ENCODE data around the gene KRTAP10-6. TPM values are rescaled to one million over a fixed set of nuclear protein-coding genes. Genes with fewer than 3 reads are reported as not detected.
"Not testable (repeated sequence)": the region's sequence is repeated elsewhere in the genome, so short reads cannot be mapped to it uniquely, and the experiment has no call there.

KRTAP10-6 gene
- total RNA-seq, 1 experiment from 2014 or later: not detected

GRCh38 chr21:44625756-44626155 is 33.5 kb upstream of the KRTAP10-6 start:
- DNase-seq: no peak
- Histone ChIP-seq H3K27me3 (no peaks in the 10 kb centered on the region), H3K36me3 (no peaks in the 10 kb centered on the region), H3K4me3 (no peak overlapping the region), H3K9me3 (peaks cover 28% of the 10 kb centered on the region)

- Histone ChIP-seq H3K4me3 (no peak overlapping the region), H3K9me3 (peaks cover 45% of the 10 kb centered on the region)
- DNase-seq: no peak
Observed at GRCh38 chr21:44623575-44623974, 31.3 kb upstream of the KRTAP10-6 start.

GRCh38 chr21:44619886-44620285 is 27.6 kb upstream of the KRTAP10-6 start:
- DNase-seq: no peak
- Histone ChIP-seq H3K36me3 (no peaks in the 10 kb centered on the region), H3K27me3 (peaks cover 18% of the 10 kb centered on the region), H3K4me3 (no peak overlapping the region), H3K9me3 (peaks cover 42% of the 10 kb centered on the region)

More at GRCh38 chr21:44623575-44623974, 31.3 kb upstream of the KRTAP10-6 start:
- no peaks in the 10 kb centered on the region for H3K36me3 ChIP-seq
- H3K27me3 ChIP-seq: no peaks in the 10 kb centered on the region

DNA sequence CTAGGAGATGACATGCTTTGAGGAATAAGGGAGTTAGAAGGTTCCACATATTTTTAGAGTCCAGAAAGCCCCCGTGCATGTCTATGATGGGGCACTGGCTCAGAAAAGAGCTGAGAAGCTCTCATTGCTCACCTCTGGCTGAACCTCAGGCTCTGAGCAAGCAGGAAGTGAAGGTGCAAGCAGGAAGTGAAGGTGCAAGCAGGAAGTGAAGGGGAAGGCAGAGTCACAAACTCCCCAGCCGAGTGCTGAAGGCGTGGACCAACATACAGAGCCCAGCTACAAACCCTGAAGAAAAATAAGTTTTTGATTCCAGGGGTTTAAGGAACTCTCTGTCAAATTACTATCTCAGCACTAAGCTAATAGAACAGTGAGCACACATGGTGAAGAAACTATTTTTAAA is 26.6 kb upstream of the KRTAP10-6 start:
- DNase-seq: no peak
- Histone ChIP-seq H3K4me3 (no peak overlapping the region), H3K27me3 (peaks cover 23% of the 10 kb centered on the region), H3K9me3 (peaks cover 35% of the 10 kb centered on the region), H3K36me3 (no peaks in the 10 kb centered on the region)

DNA sequence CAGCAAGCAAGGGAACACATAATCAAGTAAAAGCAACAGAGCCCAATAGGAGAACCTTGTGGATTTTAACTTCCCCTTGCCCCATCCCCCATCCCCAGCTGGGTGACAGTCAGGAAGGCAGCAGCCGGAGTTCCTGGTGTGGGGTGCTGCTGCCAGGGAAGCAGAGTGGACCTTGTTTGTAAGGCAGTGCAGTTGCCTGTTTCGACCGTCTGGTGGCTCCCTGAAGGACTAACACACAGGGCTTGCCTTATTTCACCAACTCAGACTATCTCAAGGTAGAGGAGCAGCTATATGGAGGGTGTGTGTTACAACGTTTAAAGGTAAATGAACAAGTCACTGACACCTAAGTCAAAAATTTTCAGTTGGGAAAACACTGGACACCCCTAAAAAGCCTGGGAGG is 26.2 kb upstream of the KRTAP10-6 start:
- H3K4me3 ChIP-seq: no peak overlapping the region
- H3K36me3 ChIP-seq: no peaks in the 10 kb centered on the region
- peaks cover 23% of the 10 kb centered on the region for H3K27me3 ChIP-seq
- H3K9me3 ChIP-seq: peaks cover 31% of the 10 kb centered on the region
- DNase-seq: no peak

- peaks cover 20% of the 10 kb centered on the region for H3K9me3 ChIP-seq
- peaks cover 23% of the 10 kb centered on the region for H3K27me3 ChIP-seq
Observed at GRCh38 chr21:44617071-44617501, 24.8 kb upstream of the KRTAP10-6 start.

GRCh38 chr21:44616591-44616926 is 24.3 kb upstream of the KRTAP10-6 start:
- Histone ChIP-seq H3K27me3 (peaks cover 23% of the 10 kb centered on the region), H3K4me3 (no peak overlapping the region), H3K36me3 (no peaks in the 10 kb centered on the region), H3K9me3 (peaks cover 24% of the 10 kb centered on the region)
- DNase-seq: no peak

More at GRCh38 chr21:44617071-44617501, 24.8 kb upstream of the KRTAP10-6 start:
- H3K36me3 ChIP-seq: no peaks in the 10 kb centered on the region
- no peak for DNase-seq
- H3K4me3 ChIP-seq: no peak overlapping the region

DNA sequence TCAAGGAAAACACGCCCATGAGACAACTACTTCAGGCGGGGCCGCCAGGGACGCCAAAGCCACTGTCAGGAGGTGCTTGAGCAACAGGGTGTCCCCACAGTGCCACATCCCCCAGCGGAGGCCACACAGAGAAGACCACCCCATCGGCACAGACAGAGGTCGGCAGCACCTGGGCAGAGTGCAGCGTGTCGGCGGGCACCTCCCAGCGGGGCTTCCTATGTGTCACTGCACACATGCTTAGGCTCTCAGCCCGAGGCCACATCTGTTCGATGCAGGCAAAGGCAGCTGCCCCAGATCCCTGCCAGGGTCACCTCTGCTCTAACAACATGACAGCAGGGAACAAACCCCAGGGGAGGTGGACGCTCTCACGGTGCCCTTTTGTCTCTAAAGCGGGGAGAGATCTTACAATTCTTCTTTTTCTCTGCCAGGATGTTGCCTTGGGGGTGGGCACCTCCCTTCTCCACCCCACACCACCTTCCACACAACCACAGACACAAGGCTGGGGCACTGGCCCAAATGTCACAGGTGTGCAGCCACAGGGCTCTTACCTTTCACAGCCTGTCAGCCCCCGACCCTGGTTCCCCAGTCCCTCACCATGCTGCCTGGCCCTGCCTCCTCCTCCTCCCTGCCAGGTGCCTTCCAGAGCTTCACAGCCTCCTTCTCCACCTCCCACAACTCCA is 23.7 kb upstream of the KRTAP10-6 start:
- H3K9me3 ChIP-seq: peaks cover 29% of the 10 kb centered on the region
- peaks cover 23% of the 10 kb centered on the region for H3K27me3 ChIP-seq
- no peak for DNase-seq
- H3K4me3 ChIP-seq: no peak overlapping the region
- H3K36me3 ChIP-seq: no peaks in the 10 kb centered on the region

- peaks cover 28% of the 10 kb centered on the region for H3K9me3 ChIP-seq
- no peak overlapping the region for H3K4me3 ChIP-seq
- no peak for DNase-seq
- no peaks in the 10 kb centered on the region for H3K36me3 ChIP-seq
- H3K27me3 ChIP-seq: peaks cover 23% of the 10 kb centered on the region
Observed at GRCh38 chr21:44615466-44615865, 23.2 kb upstream of the KRTAP10-6 start.

- DNase-seq: no peak
- Histone ChIP-seq H3K9me3 (peaks cover 23% of the 10 kb centered on the region), H3K27me3 (peaks cover 23% of the 10 kb centered on the region), H3K36me3 (no peaks in the 10 kb centered on the region), H3K4me3 (no peak overlapping the region)
Observed at GRCh38 chr21:44614961-44615391, 22.7 kb upstream of the KRTAP10-6 start.

GRCh38 chr21:44614161-44614631 is 21.9 kb upstream of the KRTAP10-6 start:
- Histone ChIP-seq H3K4me3 (no peak overlapping the region), H3K36me3 (no peaks in the 10 kb centered on the region), H3K27me3 (peaks cover 23% of the 10 kb centered on the region), H3K9me3 (peaks cover 20% of the 10 kb centered on the region)
- DNase-seq: no peak

GRCh38 chr21:44613386-44614155 is 21.3 kb upstream of the KRTAP10-6 start:
- no peak for DNase-seq
- H3K36me3 ChIP-seq: no peaks in the 10 kb centered on the region
- peaks cover 23% of the 10 kb centered on the region for H3K27me3 ChIP-seq
- H3K4me3 ChIP-seq: no peak overlapping the region
- peaks cover 19% of the 10 kb centered on the region for H3K9me3 ChIP-seq

GRCh38 chr21:44612669-44613229 is 20.4 kb upstream of the KRTAP10-6 start:
- Histone ChIP-seq H3K9me3 (peaks cover 19% of the 10 kb centered on the region), H3K27me3 (peaks cover 26% of the 10 kb centered on the region), H3K4me3 (no peak overlapping the region), H3K36me3 (no peaks in the 10 kb centered on the region)
- no peak for DNase-seq

DNA sequence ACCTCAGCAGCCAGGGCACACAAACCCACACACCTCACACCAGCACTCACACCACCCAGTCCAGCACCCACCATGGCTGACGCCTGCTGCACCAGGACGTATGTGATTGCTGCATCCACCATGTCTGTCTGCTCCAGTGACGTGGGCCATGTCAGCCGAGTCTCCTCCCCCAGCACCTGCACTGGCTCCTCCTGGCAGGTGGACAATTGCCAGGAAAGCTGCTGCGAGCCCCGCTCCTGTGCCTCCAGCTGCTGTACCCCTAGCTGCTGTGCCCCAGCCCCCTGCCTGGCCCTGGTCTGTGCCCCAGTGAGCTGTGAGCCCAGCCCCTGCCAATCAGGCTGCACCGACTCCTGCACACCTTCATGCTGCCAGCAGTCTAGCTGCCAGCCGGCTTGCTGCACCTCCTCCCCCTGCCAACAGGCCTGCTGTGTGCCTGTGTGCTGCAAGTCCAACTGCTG is 19.8 kb upstream of the KRTAP10-6 start, which contains the start of gene KRTAP10-8:
Gene KRTAP10-8, plus strand, starts transcription at position 51 of the 458 bp plus-strand sequence. Its CDS starts 22 bp downstream, at position 73.
- no peak for DNase-seq
- Histone ChIP-seq H3K9me3 (peaks cover 23% of the 10 kb centered on the region), H3K36me3 (no peaks in the 10 kb centered on the region)

GRCh38 chr21:44611551-44611950 is 19.2 kb upstream of the KRTAP10-6 start:
- H3K36me3 ChIP-seq: no peaks in the 10 kb centered on the region
- DNase-seq: no peak
- H3K4me3 ChIP-seq: no peak overlapping the region
- peaks cover 27% of the 10 kb centered on the region for H3K9me3 ChIP-seq
- H3K27me3 ChIP-seq: peaks cover 32% of the 10 kb centered on the region

More for the DNA sequence above, 19.8 kb upstream of the KRTAP10-6 start, which contains the start of gene KRTAP10-8:
- Histone ChIP-seq H3K4me3 (no peak within 1 kb of the TSS), H3K27me3 (peaks cover 32% of the 10 kb centered on the region)

- Histone ChIP-seq H3K9me3 (peaks cover 30% of the 10 kb centered on the region), H3K27me3 (peaks cover 28% of the 10 kb centered on the region)
- H3K4me3 ChIP-seq, DNase-seq, H3K36me3 ChIP-seq: not testable (repeated sequence)
Observed at GRCh38 chr21:44610157-44610843, 18.0 kb upstream of the KRTAP10-6 start.
